ENCODE data around the gene EGFL6.

GRCh38 chrX:13579661-13580060, 10.3 kb downstream of the EGFL6 start:
- no peak for TF ChIP-seq CTCF (IDR thresholded peaks at IDR 0.05)
- no peak for TF ChIP-seq POLR2A (IDR thresholded peaks at IDR 0.05)
- no peak for TF ChIP-seq POLR2AphosphoS5 (IDR thresholded peaks at IDR 0.05)
- no peak for TF ChIP-seq EP300 (IDR thresholded peaks at IDR 0.05)

All from gastroesophageal sphincter (tissue), 3 donors.